ENCODE results near the gene AMHR2. TPM values are rescaled to one million over a fixed set of nuclear protein-coding genes. Genes with fewer than 3 reads are reported as not detected.

Gene AMHR2
- total RNA-seq, 4 donors from 2014 or later = 0.40 TPM; not detected in 3

DNA sequence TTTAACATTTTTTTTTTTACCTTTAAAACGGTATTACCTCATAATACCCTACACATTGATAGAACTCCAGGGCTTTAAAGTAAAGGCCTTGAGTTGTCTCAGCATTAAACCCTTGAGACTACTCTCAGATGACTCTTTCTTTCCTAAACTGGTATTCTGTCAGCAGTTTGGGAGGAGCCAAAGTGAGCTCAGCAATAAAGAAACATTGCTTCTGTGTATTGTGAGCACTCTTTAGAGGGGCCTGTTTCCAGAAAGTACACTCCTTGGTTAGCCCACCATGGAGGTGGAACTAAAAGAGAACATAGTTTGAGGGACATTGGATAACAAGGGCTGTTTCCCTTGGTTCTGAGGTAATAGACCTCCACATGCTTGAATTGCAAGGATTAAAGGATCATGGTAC, 55.2 kb downstream of the AMHR2 start:
- no peak for DNase-seq
- Histone ChIP-seq H3K4me1 (peaks cover 0 to 2% of the 10 kb centered on the region in 2 donors), H3K36me3 (peaks cover 79 to 94% of the 10 kb centered on the region in 2 donors), H3K9me3 (no peaks in the 10 kb centered on the region), H3K4me3 (replicated peaks in 1 of 3) (no peak overlapping the region), H3K27me3 (no peaks in the 10 kb centered on the region), H3K27ac (no peak overlapping the region)
- 47 to 54% methylated on average over 1 of the region's 1 CpG for WGBS, 2 donors
- no peak for TF ChIP-seq POLR2A (IDR thresholded peaks at IDR 0.05)
- TF ChIP-seq, protein P1, sequence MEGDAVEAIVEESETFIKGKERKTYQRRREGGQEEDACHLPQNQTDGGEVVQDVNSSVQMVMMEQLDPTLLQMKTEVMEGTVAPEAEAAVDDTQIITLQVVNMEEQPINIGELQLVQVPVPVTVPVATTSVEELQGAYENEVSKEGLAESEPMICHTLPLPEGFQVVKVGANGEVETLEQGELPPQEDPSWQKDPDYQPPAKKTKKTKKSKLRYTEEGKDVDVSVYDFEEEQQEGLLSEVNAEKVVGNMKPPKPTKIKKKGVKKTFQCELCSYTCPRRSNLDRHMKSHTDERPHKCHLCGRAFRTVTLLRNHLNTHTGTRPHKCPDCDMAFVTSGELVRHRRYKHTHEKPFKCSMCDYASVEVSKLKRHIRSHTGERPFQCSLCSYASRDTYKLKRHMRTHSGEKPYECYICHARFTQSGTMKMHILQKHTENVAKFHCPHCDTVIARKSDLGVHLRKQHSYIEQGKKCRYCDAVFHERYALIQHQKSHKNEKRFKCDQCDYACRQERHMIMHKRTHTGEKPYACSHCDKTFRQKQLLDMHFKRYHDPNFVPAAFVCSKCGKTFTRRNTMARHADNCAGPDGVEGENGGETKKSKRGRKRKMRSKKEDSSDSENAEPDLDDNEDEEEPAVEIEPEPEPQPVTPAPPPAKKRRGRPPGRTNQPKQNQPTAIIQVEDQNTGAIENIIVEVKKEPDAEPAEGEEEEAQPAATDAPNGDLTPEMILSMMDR (IDR thresholded peaks at IDR 0.05) = no peak
- intact Hi-C loops (cut with DNase I) = no loop called here

DNA sequence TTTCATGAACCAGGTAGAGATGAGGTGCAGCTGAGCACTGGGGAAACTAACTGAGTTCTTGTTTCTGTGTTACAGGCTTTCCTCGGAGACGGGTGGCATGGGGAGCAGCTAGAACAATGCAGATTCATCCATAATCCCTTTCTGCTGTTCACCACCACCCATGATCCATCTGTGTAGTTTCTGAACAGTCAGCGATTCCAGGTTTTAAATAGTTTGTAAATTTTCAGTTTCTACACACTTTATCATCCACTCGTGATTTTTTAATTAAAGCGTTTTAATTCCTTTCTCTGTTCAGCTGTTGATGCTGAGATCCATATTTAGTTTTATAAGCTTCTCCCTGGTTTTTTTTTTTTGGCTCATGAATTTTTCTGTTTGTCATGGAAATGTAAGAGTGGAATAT, 55.7 kb downstream of the AMHR2 start:
- H3K27ac ChIP-seq = no peak overlapping the region
- intact Hi-C loops (cut with DNase I) = no loop called here
- DNase-seq = no peak

DNA sequence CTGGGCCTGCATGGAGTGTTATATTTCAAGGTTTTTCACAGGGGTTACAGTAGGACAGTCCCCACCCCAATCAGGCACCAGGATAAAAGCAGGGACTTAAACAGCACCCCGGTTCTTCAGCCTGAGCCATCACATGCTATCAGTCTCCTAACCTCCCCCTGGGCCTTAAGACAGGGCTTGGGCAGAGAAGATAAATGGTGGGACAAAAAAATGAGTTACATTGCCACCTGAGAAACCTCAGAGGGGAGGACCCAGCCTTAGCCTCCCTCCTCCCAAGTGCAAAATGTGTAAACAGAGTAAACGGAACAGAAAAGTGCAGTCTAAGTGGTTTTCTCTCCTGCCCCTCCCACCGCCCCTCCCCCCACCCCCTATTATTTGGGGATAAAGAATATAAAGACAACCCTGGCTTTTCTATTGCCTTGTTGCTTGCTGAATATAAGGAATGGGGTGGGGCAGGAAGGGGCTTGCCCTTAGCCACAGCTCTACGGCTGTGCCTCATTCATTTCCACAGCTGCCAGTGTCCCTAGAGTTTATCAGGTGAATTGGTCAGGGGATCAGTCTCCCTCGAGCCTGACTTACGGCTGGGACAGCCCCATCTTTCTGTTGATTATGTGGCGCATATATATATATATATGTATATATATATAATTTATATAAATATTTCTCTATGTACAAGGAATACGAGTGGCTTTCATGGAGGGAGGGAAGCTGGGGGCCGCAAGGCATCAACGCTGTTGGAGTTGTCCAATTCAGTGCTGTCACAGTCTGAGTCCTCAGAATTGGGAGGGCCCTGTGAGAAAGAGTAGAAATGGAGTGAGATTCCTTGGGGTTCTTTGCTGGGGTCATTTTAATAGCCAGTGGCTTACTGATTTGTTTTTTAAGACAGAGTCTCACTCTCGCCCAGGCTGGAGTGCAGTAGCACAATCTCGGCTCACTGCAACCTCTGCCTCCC, 57.1 kb downstream of the AMHR2 start:
- intact Hi-C loops (cut with DNase I) = no loop called here
- Histone ChIP-seq H3K4me1 (peaks cover 0 to 2% of the 10 kb centered on the region in 2 donors), H3K27ac (no peak overlapping the region)

More for the DNA sequence above, 55.7 kb downstream of the AMHR2 start:
- H3K27me3 ChIP-seq = no peaks in the 10 kb centered on the region
- TF ChIP-seq, protein P1 (IDR thresholded peaks at IDR 0.05) = no peak
- no peak for TF ChIP-seq POLR2A (IDR thresholded peaks at IDR 0.05)
- no peak overlapping the region for H3K4me3 ChIP-seq (replicated peaks in 1 of 3)
- no peaks in the 10 kb centered on the region for H3K9me3 ChIP-seq
- peaks cover 0 to 2% of the 10 kb centered on the region in 2 donors for H3K4me1 ChIP-seq
- WGBS, 2 donors = 81 to 86% methylated on average over 5 of the region's 5 CpGs
- peaks cover 79 to 89% of the 10 kb centered on the region in 2 donors for H3K36me3 ChIP-seq

More for the DNA sequence above, 57.1 kb downstream of the AMHR2 start:
- DNase-seq = no peak
- TF ChIP-seq, protein P1 (IDR thresholded peaks at IDR 0.05) = no peak
- TF ChIP-seq POLR2A (IDR thresholded peaks at IDR 0.05) = no peak
- peaks cover 67 to 78% of the 10 kb centered on the region in 2 donors for H3K36me3 ChIP-seq
- 84 to 88% methylated on average over 12 of the region's 12 CpGs for WGBS, 2 donors
- no peaks in the 10 kb centered on the region for H3K9me3 ChIP-seq
- no peak overlapping the region for H3K4me3 ChIP-seq (replicated peaks in 1 of 3)
- H3K27me3 ChIP-seq = no peaks in the 10 kb centered on the region

Other genes with a start within 250 kb of the AMHR2 start
- 10 to 100 TPM; 16.5 to 22.8 (median 20.6) TPM for gene ZNF740, start 243.1 kb upstream of the AMHR2 start, total RNA-seq
- 10 to 100 TPM; 20.6 to 39.7 (median 25.2) TPM for gene CSAD, start 242.9 kb upstream of the AMHR2 start, total RNA-seq
- 10 to 100 TPM in 1 of 4 donors, 1 to 10 TPM in 3; 3.2 to 15.6 (median 4.9) TPM for gene ITGB7, start 216.6 kb upstream of the AMHR2 start, total RNA-seq
- 10 to 100 TPM; 13.6 to 27.7 (median 23.8) TPM for gene RARG, start 191.6 kb upstream of the AMHR2 start, total RNA-seq
- gene ESPL1, start 155.6 kb upstream of the AMHR2 start, total RNA-seq = 1 to 10 TPM in 1 of 4 donors, under 1 TPM in 3; 0.13 to 1.5 (median 0.52) TPM
- gene PFDN5, start 128.3 kb upstream of the AMHR2 start, total RNA-seq = 1,000 to 10,000 TPM in 1 of 4 donors, 100 to 1,000 TPM in 3; 656 to 1,200 (median 763) TPM
- gene MYG1, start 124.2 kb upstream of the AMHR2 start, total RNA-seq = 10 to 100 TPM; 36.7 to 63.8 (median 51.6) TPM
- gene AAAS, start 102.2 kb upstream of the AMHR2 start, total RNA-seq = 10 to 100 TPM; 45.6 to 67.6 (median 47.2) TPM
- gene SP7, start 87.5 kb upstream of the AMHR2 start, total RNA-seq = not detected
- gene SP1, start 43.7 kb upstream of the AMHR2 start, total RNA-seq = 10 to 100 TPM; 55.9 to 73.1 (median 67.7) TPM
- gene PRR13, start 17.9 kb downstream of the AMHR2 start, total RNA-seq = 10 to 100 TPM; 51.6 to 83.6 (median 68.9) TPM
- gene PCBP2, start 28.2 kb downstream of the AMHR2 start, total RNA-seq = 100 to 1,000 TPM; 493 to 555 (median 514) TPM
- gene MAP3K12, start 75.6 kb downstream of the AMHR2 start, total RNA-seq = 10 to 100 TPM in 2 of 4 donors, 1 to 10 TPM in 2; 5.2 to 12.9 (median 10.6) TPM
- 10 to 100 TPM; 31.2 to 44.8 (median 34.7) TPM for gene TARBP2, start 77.4 kb downstream of the AMHR2 start, total RNA-seq
- gene NPFF, start 83.6 kb downstream of the AMHR2 start, total RNA-seq = not detected
- 10 to 100 TPM; 21.3 to 40.1 (median 37.6) TPM for gene ATF7, start 202.5 kb downstream of the AMHR2 start, total RNA-seq